Panc1 (cell line): ENCODE results near the gene CACNA1G. TPM values are rescaled to one million over a fixed set of nuclear protein-coding genes. Genes with fewer than 3 reads are reported as not detected.
A peak's percentile ranks its signal among the peaks of the same experiment; 100 is the strongest.

ENCODE experiments used
- ATAC-seq: fragments of 200-7000 bp; cut with Tn5 transposase; 2 replicates; pipeline ENCODE4 v1.9.1; 2020; ENCODE audit warnings: mild to moderate bottlenecking, moderate library complexity
- BruUV-seq: library from RNA; stranded (reverse); fragments of 400-500 nt; replicated peaks from 2 replicates; lab custom pipeline; 2021; lab: Mats Ljungman, UMichigan
- CTCF ChIA-PET: fragments of 300-600 bp; sonication (Branson Sonifier 250); formaldehyde crosslinking; loops from one replicate; lab custom pipeline; 2022; ENCODE audit warnings: antibody characterized with exemption; lab: Charles Lee
- POLR2A ChIA-PET: fragments of 300-600 bp; sonication (Branson Sonifier 250); formaldehyde crosslinking; loops from one replicate; lab custom pipeline; 2022; ENCODE audit warnings: antibody characterized with exemption; lab: Charles Lee
- DNase-seq: peaks from one replicate; pipeline ENCODE4 v3.0.0-alpha.2; 2010; ENCODE audit warnings: low read depth, low spot score
- H3K27ac ChIP-seq: 2 replicates; pipeline ENCODE4 v1.5.1; 2011; ENCODE audit warnings: mild to moderate bottlenecking, low read length, inconsistent platforms
- H3K27me3 ChIP-seq: fragments of 200-500 bp; sonication (Bioruptor generic); 2 replicates; pipeline ENCODE4 v1.6.0; 2014; ENCODE audit warnings: low read length, inconsistent platforms; ENCODE audit not compliant: control insufficient read depth, insufficient read depth
- H3K36me3 ChIP-seq: fragments of 200-500 bp; sonication (Bioruptor generic); 2 replicates; pipeline ENCODE4 v1.5.1; 2014; ENCODE audit warnings: inconsistent platforms, mild to moderate bottlenecking, low read length, moderate library complexity; ENCODE audit not compliant: control insufficient read depth, insufficient read depth
- H3K4me1 ChIP-seq: 2 replicates; pipeline ENCODE4 v1.5.1; 2011; ENCODE audit warnings: inconsistent platforms, mild to moderate bottlenecking, low read length, moderate library complexity; ENCODE audit not compliant: control insufficient read depth, insufficient read depth
- H3K4me3 ChIP-seq, 2 experiments: 2 replicates each; pipeline ENCODE4 v1.5.1; 2011 to 2012; ENCODE audit warnings: low read depth in 2 of 2, low read length in 2 of 2, mild to moderate bottlenecking in 2 of 2, inconsistent platforms in 1 of 2, moderate library complexity in 1 of 2
- H3K9me3 ChIP-seq: fragments of 200-500 bp; sonication (Bioruptor generic); 2 replicates; pipeline ENCODE4 v1.5.1; 2014; ENCODE audit warnings: low read depth, mild to moderate bottlenecking, inconsistent platforms, low read length, moderate library complexity; ENCODE audit not compliant: control insufficient read depth, insufficient read depth
- CTCF ChIP-seq: fragments of 450-650 bp; IDR thresholded peaks from 2 replicates; pipeline ENCODE4 v1.5.1; 2017; ENCODE audit warnings: mild to moderate bottlenecking
- POLR2AphosphoS5 ChIP-seq: IDR thresholded peaks from 2 replicates; pipeline ENCODE4 v1.6.1; 2012; ENCODE audit warnings: mild to moderate bottlenecking, low read depth, low read length, moderate library complexity
- SIN3A ChIP-seq: IDR thresholded peaks from 2 replicates; pipeline ENCODE4 v1.6.1; 2012; ENCODE audit warnings: low read depth, mild to moderate bottlenecking, low read length, moderate library complexity, borderline replicate concordance; ENCODE audit not compliant: insufficient read depth
- TCF7L2 ChIP-seq: IDR thresholded peaks from 2 replicates; pipeline ENCODE4 v1.6.1; 2011; ENCODE audit warnings: mild to moderate bottlenecking, low read depth, low read length, inconsistent platforms
- in situ Hi-C: cut with HindIII; loops from 2 replicates; pipeline ENCODE4 v1.10.0; 2016; ENCODE audit warnings: low sequenced_read_pairs, low pct_unique_long_range_greater_than_20kb
- intact Hi-C: fragments of 100-400 bp; cut with micrococcal nuclease; formaldehyde crosslinking; loops from one replicate; pipeline ENCODE4 v1.10.0; 2022; ENCODE audit not compliant: unreplicated experiment
- total RNA-seq: library from RNA; stranded (reverse); gene quantifications from one replicate; pipeline ENCODE4 v1.2.1, GENCODE V29; 2021; ENCODE audit not compliant: unreplicated experiment
- TF ChIP-seq, protein P1 (sequence below), 2 experiments: IDR thresholded peaks; 2 replicates each; pipeline ENCODE4 v1.6.1; 2011 to 2012; ENCODE audit warnings: low read depth in 2 of 2, control low read depth in 1 of 2, low read length in 1 of 2, mild to moderate bottlenecking in 1 of 2, moderate library complexity in 1 of 2; ENCODE audit not compliant: insufficient read depth in 1 of 2

Gene CACNA1G
- total RNA-seq, 1 experiment from 2014 or later, result 10.0 TPM

DNA sequence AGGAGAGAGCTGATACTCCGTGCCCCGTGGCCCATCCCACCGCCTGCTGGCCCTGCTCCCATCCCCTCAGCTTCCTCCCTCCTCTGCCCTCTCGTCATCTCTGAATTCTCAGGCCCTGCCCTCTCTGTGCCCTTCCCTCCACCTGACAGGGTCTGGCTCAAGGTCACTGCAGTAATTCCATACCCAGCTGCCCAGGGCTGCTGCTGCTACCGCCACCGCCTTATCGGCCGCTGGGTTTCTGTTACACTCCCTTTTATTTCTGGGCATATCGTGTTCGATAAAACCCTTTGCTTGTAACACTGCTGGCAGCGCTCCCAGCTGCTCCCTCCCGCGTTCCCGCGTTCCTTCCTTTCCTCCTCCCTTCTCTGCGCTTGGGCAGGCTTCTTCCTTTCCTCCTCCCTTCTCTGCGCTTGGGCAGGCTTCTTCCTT is 26.8 kb upstream of the CACNA1G start:
- intact Hi-C loops, result loop anchor here (5.0 kb wide), 1 partner anchor 51 kb away; no protein-coding TSS in a partner anchor
- CTCF ChIA-PET, result interaction anchor here (0.6 kb wide), 1 partner anchor 25 kb away, joined by 4 read pairs; no protein-coding TSS in a partner anchor
- H3K4me1 ChIP-seq, result peaks cover 31% of the 10 kb centered on the region
- TF ChIP-seq, protein P1, sequence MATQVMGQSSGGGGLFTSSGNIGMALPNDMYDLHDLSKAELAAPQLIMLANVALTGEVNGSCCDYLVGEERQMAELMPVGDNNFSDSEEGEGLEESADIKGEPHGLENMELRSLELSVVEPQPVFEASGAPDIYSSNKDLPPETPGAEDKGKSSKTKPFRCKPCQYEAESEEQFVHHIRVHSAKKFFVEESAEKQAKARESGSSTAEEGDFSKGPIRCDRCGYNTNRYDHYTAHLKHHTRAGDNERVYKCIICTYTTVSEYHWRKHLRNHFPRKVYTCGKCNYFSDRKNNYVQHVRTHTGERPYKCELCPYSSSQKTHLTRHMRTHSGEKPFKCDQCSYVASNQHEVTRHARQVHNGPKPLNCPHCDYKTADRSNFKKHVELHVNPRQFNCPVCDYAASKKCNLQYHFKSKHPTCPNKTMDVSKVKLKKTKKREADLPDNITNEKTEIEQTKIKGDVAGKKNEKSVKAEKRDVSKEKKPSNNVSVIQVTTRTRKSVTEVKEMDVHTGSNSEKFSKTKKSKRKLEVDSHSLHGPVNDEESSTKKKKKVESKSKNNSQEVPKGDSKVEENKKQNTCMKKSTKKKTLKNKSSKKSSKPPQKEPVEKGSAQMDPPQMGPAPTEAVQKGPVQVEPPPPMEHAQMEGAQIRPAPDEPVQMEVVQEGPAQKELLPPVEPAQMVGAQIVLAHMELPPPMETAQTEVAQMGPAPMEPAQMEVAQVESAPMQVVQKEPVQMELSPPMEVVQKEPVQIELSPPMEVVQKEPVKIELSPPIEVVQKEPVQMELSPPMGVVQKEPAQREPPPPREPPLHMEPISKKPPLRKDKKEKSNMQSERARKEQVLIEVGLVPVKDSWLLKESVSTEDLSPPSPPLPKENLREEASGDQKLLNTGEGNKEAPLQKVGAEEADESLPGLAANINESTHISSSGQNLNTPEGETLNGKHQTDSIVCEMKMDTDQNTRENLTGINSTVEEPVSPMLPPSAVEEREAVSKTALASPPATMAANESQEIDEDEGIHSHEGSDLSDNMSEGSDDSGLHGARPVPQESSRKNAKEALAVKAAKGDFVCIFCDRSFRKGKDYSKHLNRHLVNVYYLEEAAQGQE (IDR thresholded peaks at IDR 0.05; ENCODE audit: insufficient read depth in 1 of 2, low read depth in 2 of 2, low read length in 1 of 2), result no peak
- TF ChIP-seq TCF7L2 (no peak), CTCF (no peak), SIN3A (no peak), POLR2AphosphoS5 (no peak)
- no peaks in the 10 kb centered on the region; the same call in 1 of the 2 replicates for H3K36me3 ChIP-seq
- H3K4me3 ChIP-seq, result peak overlapping the region; percentile 16 to 34
- ATAC-seq (peak; percentile 65), DNase-seq (no peak)
- BruUV-seq, result no TSS peak
- in situ Hi-C loops, result no loop called here
- POLR2A ChIA-PET, result interaction anchor here (0.7 kb wide), 1 partner anchor 172 kb away, joined by 3 read pairs; no protein-coding TSS in a partner anchor
- H3K27me3 ChIP-seq, result no peaks in the 10 kb centered on the region
- H3K9me3 ChIP-seq, result no peaks in the 10 kb centered on the region
- peak overlapping the region; percentile 40; the same call in 1 of the 2 replicates for H3K27ac ChIP-seq

- TF ChIP-seq CTCF (peak; percentile 50; the same call in 1 of the 2 replicates), TCF7L2 (no peak)
- ChIA-PET POLR2A (interaction anchor here (0.7 kb wide), 1 partner anchor 171 kb away, joined by 3 read pairs; no protein-coding TSS in a partner anchor), CTCF (no interaction called here)
- no peaks in the 10 kb centered on the region; the same call in 1 of the 2 replicates for H3K36me3 ChIP-seq
- peak overlapping the region; percentile 40 for H3K27ac ChIP-seq
- H3K27me3 ChIP-seq, result no peaks in the 10 kb centered on the region
- intact Hi-C loops (loop anchor here (5.0 kb wide), 1 partner anchor 52 kb away; no protein-coding TSS in a partner anchor), in situ Hi-C loops (no loop called here)
- H3K4me3 ChIP-seq, result peak overlapping the region; percentile 16 to 34
- DNase-seq (no peak), ATAC-seq (peak; percentile 79)
- H3K9me3 ChIP-seq, result no peaks in the 10 kb centered on the region
- BruUV-seq, result no TSS peak
- H3K4me1 ChIP-seq, result peaks cover 38% of the 10 kb centered on the region
These were observed 26.1 kb upstream of the CACNA1G start for GRCh38 chr17:50534222-50534978.
